Activated T-cell treated with anti-CD3 and anti-CD28 coated beads, Interleukin-2, amount 50 U/mL, for 72 hours (primary cell): ENCODE data around the gene ATP1B3. TPM values are rescaled to one million over a fixed set of nuclear protein-coding genes. Genes with fewer than 3 reads are reported as not detected.

ENCODE experiments used
- total RNA-seq, 2 donors: library from RNA; stranded (reverse); gene quantifications; one replicate each; pipeline ENCODE4 v1.2.3, GENCODE V29; 2022

Gene ATP1B3
- total RNA-seq, 2 donors from 2014 or later: 79.8 to 102 TPM

Other genes with a start within 250 kb of the ATP1B3 start
- gene RNF7, start 138.3 kb upstream of the ATP1B3 start, total RNA-seq: 10 to 100 TPM; 67.2 to 77.6 TPM
- gene GRK7, start 113.2 kb upstream of the ATP1B3 start, total RNA-seq: not detected